GM12878 (cell line): Measurements from ENCODE around the gene LST1. TPM values are rescaled to one million over a fixed set of nuclear protein-coding genes. Genes with fewer than 3 reads are reported as not detected.

Experiments used
- CBFB ChIP-seq: IDR thresholded peaks from 2 replicates; pipeline ENCODE4 v1.6.1; 2016; ENCODE audit warnings: antibody characterized with exemption, low read depth
- CREB1 ChIP-seq: IDR thresholded peaks from 2 replicates; pipeline ENCODE4 v1.6.1; 2012; ENCODE audit warnings: low read depth, mild to moderate bottlenecking, inconsistent platforms
- CREM ChIP-seq: IDR thresholded peaks from 2 replicates; pipeline ENCODE4 v1.6.1; 2014; ENCODE audit warnings: antibody characterized with exemption, low read depth
- EED ChIP-seq: sonication (generic); IDR thresholded peaks from 2 replicates; pipeline ENCODE4 v1.6.1; 2016; ENCODE audit warnings: antibody characterized with exemption, low read depth
- NBN ChIP-seq: fragments of 450-650 bp; IDR thresholded peaks from 2 replicates; pipeline ENCODE4 v1.6.1; 2016
- NR2C1 ChIP-seq: fragments of 450-650 bp; IDR thresholded peaks from 2 replicates; pipeline ENCODE4 v1.6.1; 2017; ENCODE audit warnings: antibody characterized with exemption, mild to moderate bottlenecking, moderate library complexity
- NR2F1 ChIP-seq: fragments of 450-650 bp; conservative IDR thresholded peaks from 2 replicates; pipeline ENCODE4 v1.6.1; 2017; ENCODE audit warnings: mild to moderate bottlenecking
- POLR2A ChIP-seq: IDR thresholded peaks from 2 replicates; pipeline ENCODE4 v1.6.1; 2011; ENCODE audit warnings: low read depth, mild to moderate bottlenecking, low read length
- RAD51 ChIP-seq: fragments of 450-650 bp; IDR thresholded peaks from 2 replicates; pipeline ENCODE4 v1.6.1; 2016; ENCODE audit warnings: moderate library complexity, mild to moderate bottlenecking, inconsistent platforms
- RUNX3 ChIP-seq: IDR thresholded peaks from 2 replicates; pipeline ENCODE4 v1.6.1; 2012; ENCODE audit warnings: low read length, inconsistent platforms
- SREBF2 ChIP-seq: IDR thresholded peaks from 2 replicates; pipeline ENCODE4 v1.6.1; 2012; ENCODE audit warnings: mild to moderate bottlenecking, low read length
- SUZ12 ChIP-seq: fragments of 200-600 bp; sonication (generic); IDR thresholded peaks from one replicate; pipeline ENCODE4 v1.6.1; 2018; ENCODE audit warnings: antibody characterized with exemption, mild to moderate bottlenecking; ENCODE audit not compliant: unreplicated experiment
- ZNF274 ChIP-seq: IDR thresholded peaks from one replicate; pipeline ENCODE4 v1.8.0; 2011; ENCODE audit not compliant: insufficient read length, insufficient read depth
- ZZZ3 ChIP-seq: IDR thresholded peaks from 2 replicates; pipeline ENCODE4 v1.6.1; 2011; ENCODE audit warnings: low read depth; ENCODE audit not compliant: control insufficient read depth, insufficient read length
- polyA plus RNA-seq, 11 experiments: library from polyadenylated mRNA; depleted of rRNA in 4 of 11; unstranded in 6 of 11; stranded (reverse) in 5 of 11; fragments of >200 nt; fragmentation: Nextera tagmentation in 4 of 11; fragmentation: Illumina TruSeq in 1 of 11; extraction: Ambion mirVana in 4 of 11; extraction: Trizol in 1 of 11; gene quantifications; 1 replicate in 1 of 11; 2 replicates in 10 of 11; pipeline versions ENCODE4 v1.2.1 to v1.2.3, GENCODE V29; 2011 to 2016; ENCODE audit warnings: inconsistent platforms in 2 of 11, missing spikeins in 2 of 11, low read depth in 1 of 11
- total RNA-seq, 4 experiments: library from RNA; depleted of rRNA in 3 of 4; stranded (reverse); fragments of >200 nt in 3 of 4; fragmentation: Illumina TruSeq in 1 of 4; extraction: Trizol in 1 of 4; gene quantifications; 2 replicates each; pipeline versions ENCODE4 v1.2.1 to v1.2.3, GENCODE V29; 2013 to 2021
- TF ChIP-seq, protein P1 (sequence below): fragments of 450-650 bp; IDR thresholded peaks from 2 replicates; pipeline ENCODE4 v1.6.1; 2017; ENCODE audit warnings: mild to moderate bottlenecking, low read depth, inconsistent platforms; ENCODE audit not compliant: poor library complexity, severe bottlenecking
- TF ChIP-seq, protein P2 (sequence below): fragments of 450-650 bp; IDR thresholded peaks from 2 replicates; pipeline ENCODE4 v1.6.1; 2017; ENCODE audit warnings: mild to moderate bottlenecking
- TF ChIP-seq, protein P3 (sequence below): fragments of 450-650 bp; IDR thresholded peaks from 2 replicates; pipeline ENCODE4 v1.6.1; 2017; ENCODE audit warnings: antibody characterized with exemption, mild to moderate bottlenecking, moderate library complexity
- TF ChIP-seq, protein P4 (sequence below): fragments of 450-650 bp; IDR thresholded peaks from 2 replicates; pipeline ENCODE4 v1.6.1; 2016; ENCODE audit warnings: mild to moderate bottlenecking

Gene LST1
- total and polyA plus RNA-seq, 10 of the 15 experiments (the other 5 are each of a cell fraction or from before 2014, with no cell fraction given) = 4.1 to 35.5 (median 16.4) TPM

DNA sequence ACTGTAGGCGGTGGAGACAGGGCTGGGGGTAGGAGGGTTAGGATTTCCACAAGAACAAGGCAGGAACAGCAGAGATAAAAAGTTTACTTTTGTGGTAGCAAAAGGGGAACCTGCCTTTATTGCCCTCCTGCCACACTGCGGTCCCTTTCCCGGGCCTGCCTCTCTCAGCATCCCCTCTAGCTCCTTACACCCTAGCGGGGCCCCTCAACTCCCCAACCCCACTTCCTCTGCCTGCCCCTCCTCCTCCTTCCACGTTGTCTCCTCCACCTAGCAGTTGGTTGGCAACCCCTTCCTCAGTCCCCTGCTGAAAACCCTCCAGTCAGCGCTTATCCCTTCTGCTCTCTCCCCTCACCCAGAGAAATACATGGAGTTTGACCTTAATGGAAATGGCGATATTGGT, 29.7 kb downstream of the LST1 start (continued):
- TF ChIP-seq NBN (peak; percentile 50), RUNX3 (peak; percentile 61), NR2C1 (no peak), CREB1 (peak; percentile 32; the same call in 1 of the 2 replicates), ZZZ3 (no peak), ZNF274 (no peak), SUZ12 (no peak), NR2F1 (no peak), RAD51 (no peak), CBFB (no peak), POLR2A (peak; percentile 58; the same call in 1 of the 2 replicates), EED (peak; percentile 60; the same call in 1 of the 2 replicates), CREM (no peak), SREBF2 (no peak)
- TF ChIP-seq, protein P1, sequence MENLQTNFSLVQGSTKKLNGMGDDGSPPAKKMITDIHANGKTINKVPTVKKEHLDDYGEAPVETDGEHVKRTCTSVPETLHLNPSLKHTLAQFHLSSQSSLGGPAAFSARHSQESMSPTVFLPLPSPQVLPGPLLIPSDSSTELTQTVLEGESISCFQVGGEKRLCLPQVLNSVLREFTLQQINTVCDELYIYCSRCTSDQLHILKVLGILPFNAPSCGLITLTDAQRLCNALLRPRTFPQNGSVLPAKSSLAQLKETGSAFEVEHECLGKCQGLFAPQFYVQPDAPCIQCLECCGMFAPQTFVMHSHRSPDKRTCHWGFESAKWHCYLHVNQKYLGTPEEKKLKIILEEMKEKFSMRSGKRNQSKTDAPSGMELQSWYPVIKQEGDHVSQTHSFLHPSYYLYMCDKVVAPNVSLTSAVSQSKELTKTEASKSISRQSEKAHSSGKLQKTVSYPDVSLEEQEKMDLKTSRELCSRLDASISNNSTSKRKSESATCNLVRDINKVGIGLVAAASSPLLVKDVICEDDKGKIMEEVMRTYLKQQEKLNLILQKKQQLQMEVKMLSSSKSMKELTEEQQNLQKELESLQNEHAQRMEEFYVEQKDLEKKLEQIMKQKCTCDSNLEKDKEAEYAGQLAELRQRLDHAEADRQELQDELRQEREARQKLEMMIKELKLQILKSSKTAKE = no peak
- TF ChIP-seq, protein P2, sequence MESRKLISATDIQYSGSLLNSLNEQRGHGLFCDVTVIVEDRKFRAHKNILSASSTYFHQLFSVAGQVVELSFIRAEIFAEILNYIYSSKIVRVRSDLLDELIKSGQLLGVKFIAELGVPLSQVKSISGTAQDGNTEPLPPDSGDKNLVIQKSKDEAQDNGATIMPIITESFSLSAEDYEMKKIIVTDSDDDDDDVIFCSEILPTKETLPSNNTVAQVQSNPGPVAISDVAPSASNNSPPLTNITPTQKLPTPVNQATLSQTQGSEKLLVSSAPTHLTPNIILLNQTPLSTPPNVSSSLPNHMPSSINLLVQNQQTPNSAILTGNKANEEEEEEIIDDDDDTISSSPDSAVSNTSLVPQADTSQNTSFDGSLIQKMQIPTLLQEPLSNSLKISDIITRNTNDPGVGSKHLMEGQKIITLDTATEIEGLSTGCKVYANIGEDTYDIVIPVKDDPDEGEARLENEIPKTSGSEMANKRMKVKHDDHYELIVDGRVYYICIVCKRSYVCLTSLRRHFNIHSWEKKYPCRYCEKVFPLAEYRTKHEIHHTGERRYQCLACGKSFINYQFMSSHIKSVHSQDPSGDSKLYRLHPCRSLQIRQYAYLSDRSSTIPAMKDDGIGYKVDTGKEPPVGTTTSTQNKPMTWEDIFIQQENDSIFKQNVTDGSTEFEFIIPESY = no peak
- TF ChIP-seq, protein P3, sequence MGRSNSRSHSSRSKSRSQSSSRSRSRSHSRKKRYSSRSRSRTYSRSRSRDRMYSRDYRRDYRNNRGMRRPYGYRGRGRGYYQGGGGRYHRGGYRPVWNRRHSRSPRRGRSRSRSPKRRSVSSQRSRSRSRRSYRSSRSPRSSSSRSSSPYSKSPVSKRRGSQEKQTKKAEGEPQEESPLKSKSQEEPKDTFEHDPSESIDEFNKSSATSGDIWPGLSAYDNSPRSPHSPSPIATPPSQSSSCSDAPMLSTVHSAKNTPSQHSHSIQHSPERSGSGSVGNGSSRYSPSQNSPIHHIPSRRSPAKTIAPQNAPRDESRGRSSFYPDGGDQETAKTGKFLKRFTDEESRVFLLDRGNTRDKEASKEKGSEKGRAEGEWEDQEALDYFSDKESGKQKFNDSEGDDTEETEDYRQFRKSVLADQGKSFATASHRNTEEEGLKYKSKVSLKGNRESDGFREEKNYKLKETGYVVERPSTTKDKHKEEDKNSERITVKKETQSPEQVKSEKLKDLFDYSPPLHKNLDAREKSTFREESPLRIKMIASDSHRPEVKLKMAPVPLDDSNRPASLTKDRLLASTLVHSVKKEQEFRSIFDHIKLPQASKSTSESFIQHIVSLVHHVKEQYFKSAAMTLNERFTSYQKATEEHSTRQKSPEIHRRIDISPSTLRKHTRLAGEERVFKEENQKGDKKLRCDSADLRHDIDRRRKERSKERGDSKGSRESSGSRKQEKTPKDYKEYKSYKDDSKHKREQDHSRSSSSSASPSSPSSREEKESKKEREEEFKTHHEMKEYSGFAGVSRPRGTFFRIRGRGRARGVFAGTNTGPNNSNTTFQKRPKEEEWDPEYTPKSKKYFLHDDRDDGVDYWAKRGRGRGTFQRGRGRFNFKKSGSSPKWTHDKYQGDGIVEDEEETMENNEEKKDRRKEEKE = no peak
- TF ChIP-seq, protein P4, sequence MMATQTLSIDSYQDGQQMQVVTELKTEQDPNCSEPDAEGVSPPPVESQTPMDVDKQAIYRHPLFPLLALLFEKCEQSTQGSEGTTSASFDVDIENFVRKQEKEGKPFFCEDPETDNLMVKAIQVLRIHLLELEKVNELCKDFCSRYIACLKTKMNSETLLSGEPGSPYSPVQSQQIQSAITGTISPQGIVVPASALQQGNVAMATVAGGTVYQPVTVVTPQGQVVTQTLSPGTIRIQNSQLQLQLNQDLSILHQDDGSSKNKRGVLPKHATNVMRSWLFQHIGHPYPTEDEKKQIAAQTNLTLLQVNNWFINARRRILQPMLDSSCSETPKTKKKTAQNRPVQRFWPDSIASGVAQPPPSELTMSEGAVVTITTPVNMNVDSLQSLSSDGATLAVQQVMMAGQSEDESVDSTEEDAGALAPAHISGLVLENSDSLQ = no peak
